HG03378 (cell line): Measurements from ENCODE around the gene PROX1.

ENCODE experiments used
- ATAC-seq: cut with Tn5 transposase; IDR thresholded peaks from one replicate; pipeline ENCODE4 v1.9.1; 2021; ENCODE audit warnings: mild to moderate bottlenecking, moderate library complexity; ENCODE audit not compliant: unreplicated experiment

PROX1 gene

GRCh38 chr1:214018386-214019268 is 30.9 kb downstream of the PROX1 start:
- peak; percentile 72 for ATAC-seq

- no peak for ATAC-seq
Measured at GRCh38 chr1:214019499-214019898, 31.7 kb downstream of the PROX1 start.

- ATAC-seq, result no peak
Measured at GRCh38 chr1:214021321-214021720, 33.5 kb downstream of the PROX1 start.

GRCh38 chr1:214022229-214022791 is 34.5 kb downstream of the PROX1 start:
- no peak for ATAC-seq

- ATAC-seq, result no peak
Measured at GRCh38 chr1:214022810-214023425, 35.1 kb downstream of the PROX1 start.

- no peak for ATAC-seq
Measured at GRCh38 chr1:214026985-214027384, 39.2 kb downstream of the PROX1 start.

GRCh38 chr1:214027498-214027897 is 39.7 kb downstream of the PROX1 start:
- no peak for ATAC-seq

- no peak for ATAC-seq
Measured at GRCh38 chr1:214028095-214028494, 40.3 kb downstream of the PROX1 start.

- no peak for ATAC-seq
Measured at GRCh38 chr1:214028649-214029406, 41.1 kb downstream of the PROX1 start.

GRCh38 chr1:214029796-214030195 is 42.0 kb downstream of the PROX1 start:
- no peak for ATAC-seq

GRCh38 chr1:214031267-214031650 is 43.5 kb downstream of the PROX1 start:
- no peak for ATAC-seq

GRCh38 chr1:214037468-214037867 is 49.7 kb downstream of the PROX1 start:
- ATAC-seq, result no peak

- ATAC-seq, result no peak
Measured at GRCh38 chr1:214039394-214040018, 51.7 kb downstream of the PROX1 start.

- no peak for ATAC-seq
Measured at GRCh38 chr1:214043167-214043566, 55.4 kb downstream of the PROX1 start.

- ATAC-seq, result no peak
Measured at GRCh38 chr1:214044438-214045214, 56.9 kb downstream of the PROX1 start.

- ATAC-seq, result no peak
Measured at GRCh38 chr1:214050513-214051401, 63.0 kb downstream of the PROX1 start.

- ATAC-seq, result no peak
Measured at GRCh38 chr1:214051786-214052185, 64.0 kb downstream of the PROX1 start.

- ATAC-seq, result no peak
Measured at GRCh38 chr1:214058076-214058475, 70.3 kb downstream of the PROX1 start.

- no peak for ATAC-seq
Measured at GRCh38 chr1:214066190-214066589, 78.4 kb downstream of the PROX1 start.
